Measurements from ENCODE around the gene TNIK.

DNA sequence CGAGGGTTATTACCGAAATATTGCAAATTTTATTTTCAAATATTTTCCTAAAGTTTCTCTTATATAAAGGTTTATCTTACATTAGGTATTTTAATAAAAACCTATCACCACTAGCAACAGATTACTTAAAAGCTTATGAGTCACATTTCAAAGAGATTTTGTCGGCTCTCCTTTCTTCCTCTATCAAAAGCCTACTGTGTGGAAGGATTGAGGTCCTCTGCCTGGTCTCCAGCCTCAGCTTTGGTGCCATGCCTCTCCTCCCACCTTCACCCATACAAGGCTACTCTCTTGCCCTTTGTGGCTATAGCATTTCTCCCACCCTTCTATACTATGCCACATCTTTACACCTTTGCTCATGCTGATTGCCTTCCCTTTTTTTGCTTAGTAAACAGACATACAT lies 199.3 kb downstream of the TNIK start:
- TF ChIP-seq, protein P1, sequence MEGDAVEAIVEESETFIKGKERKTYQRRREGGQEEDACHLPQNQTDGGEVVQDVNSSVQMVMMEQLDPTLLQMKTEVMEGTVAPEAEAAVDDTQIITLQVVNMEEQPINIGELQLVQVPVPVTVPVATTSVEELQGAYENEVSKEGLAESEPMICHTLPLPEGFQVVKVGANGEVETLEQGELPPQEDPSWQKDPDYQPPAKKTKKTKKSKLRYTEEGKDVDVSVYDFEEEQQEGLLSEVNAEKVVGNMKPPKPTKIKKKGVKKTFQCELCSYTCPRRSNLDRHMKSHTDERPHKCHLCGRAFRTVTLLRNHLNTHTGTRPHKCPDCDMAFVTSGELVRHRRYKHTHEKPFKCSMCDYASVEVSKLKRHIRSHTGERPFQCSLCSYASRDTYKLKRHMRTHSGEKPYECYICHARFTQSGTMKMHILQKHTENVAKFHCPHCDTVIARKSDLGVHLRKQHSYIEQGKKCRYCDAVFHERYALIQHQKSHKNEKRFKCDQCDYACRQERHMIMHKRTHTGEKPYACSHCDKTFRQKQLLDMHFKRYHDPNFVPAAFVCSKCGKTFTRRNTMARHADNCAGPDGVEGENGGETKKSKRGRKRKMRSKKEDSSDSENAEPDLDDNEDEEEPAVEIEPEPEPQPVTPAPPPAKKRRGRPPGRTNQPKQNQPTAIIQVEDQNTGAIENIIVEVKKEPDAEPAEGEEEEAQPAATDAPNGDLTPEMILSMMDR (IDR thresholded peaks at IDR 0.05), result no peak
- TF ChIP-seq POLR2A (IDR thresholded peaks at IDR 0.05), result no peak

Data from breast epithelium (tissue), 3 donors.